ENCODE results near the gene NEK2. TPM values are rescaled to one million over a fixed set of nuclear protein-coding genes. Genes with fewer than 3 reads are reported as not detected.
A peak's percentile ranks its signal among the peaks of the same experiment; 100 is the strongest.
"Not testable (repeated sequence)": the region's sequence is repeated elsewhere in the genome, so short reads cannot be mapped to it uniquely, and the experiment has no call there.

NEK2 gene
- total RNA-seq, 1 donor from 2014 or later = 0.77 TPM

DNA sequence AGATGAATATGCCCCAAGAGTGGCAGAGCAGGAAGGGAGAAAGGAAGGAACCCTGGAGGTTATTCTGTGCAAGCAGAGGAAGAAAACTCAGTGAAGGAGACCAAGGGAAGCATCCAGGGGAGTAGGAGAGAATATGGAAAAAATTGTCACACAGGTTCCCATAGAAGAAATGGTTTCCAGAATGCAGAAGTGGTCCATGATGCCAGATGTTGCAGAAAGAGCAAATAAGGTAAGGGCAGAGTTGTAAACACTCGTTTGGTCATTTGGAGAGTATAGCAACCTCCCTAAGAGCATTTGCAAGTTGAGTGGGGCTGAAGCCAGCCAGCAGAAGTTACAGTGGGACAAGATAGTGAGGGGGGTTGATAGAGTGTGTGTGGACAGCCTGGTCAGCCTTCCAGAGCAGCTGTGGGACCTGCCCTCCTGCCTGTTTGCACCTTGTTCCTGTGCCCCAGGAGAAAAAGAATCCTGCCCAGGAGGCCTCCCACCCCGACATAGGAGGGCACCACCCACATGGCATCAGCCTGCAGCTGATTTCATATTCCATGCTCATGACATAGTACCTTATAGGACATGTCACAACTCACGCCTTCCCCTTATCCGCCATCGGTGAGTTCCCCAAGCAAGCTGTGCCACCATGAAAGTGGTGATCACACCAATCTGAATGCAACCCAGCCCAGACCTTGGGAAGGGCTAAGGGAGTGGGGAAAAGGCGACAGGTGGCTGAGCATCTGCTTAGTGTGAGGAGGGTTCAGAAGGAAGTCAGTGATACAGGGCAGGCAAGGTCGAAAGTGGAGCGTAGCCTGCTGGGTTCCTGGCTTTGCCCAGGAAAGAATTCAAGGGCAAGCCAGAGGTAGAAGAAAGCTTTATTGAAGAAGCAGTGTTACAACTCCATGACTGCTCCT is 8.2 kb upstream of the NEK2 start:
- TF ChIP-seq, protein P1, sequence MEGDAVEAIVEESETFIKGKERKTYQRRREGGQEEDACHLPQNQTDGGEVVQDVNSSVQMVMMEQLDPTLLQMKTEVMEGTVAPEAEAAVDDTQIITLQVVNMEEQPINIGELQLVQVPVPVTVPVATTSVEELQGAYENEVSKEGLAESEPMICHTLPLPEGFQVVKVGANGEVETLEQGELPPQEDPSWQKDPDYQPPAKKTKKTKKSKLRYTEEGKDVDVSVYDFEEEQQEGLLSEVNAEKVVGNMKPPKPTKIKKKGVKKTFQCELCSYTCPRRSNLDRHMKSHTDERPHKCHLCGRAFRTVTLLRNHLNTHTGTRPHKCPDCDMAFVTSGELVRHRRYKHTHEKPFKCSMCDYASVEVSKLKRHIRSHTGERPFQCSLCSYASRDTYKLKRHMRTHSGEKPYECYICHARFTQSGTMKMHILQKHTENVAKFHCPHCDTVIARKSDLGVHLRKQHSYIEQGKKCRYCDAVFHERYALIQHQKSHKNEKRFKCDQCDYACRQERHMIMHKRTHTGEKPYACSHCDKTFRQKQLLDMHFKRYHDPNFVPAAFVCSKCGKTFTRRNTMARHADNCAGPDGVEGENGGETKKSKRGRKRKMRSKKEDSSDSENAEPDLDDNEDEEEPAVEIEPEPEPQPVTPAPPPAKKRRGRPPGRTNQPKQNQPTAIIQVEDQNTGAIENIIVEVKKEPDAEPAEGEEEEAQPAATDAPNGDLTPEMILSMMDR (IDR thresholded peaks at IDR 0.05) = no peak
- ATAC-seq (no peak), DNase-seq (no peak)
- intact Hi-C loops (cut with DNase I) = no loop called here
- Histone ChIP-seq H3K27ac (no peak overlapping the region), H3K27me3 (ENCODE audit: low read depth) (no peaks in the 10 kb centered on the region), H3K9me3 (no peaks in the 10 kb centered on the region), H3K4me1 (no peaks in the 10 kb centered on the region), H3K36me3 (no peaks in the 10 kb centered on the region), H3K4me3 (no peak overlapping the region)

DNA sequence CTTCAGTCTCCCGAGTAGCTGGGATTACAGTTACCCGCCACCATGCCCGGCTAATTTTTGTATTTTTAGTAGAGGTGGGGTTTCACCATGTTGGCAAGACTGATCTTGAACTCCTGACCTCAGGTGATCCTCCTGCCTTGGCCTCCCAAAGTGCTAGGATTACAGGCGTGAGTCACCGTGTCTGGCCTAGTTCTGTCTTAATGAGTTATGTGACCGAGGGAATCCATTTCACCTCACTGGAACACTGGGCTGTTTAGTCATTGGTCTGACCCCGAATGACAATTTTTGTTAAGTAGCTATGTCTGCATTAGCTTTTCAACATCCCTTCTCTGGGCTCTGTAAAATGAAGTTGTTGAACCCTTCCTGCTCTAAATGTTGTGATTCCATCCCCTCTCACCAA is 6.8 kb upstream of the NEK2 start:
- H3K27ac ChIP-seq; DNase-seq; H3K27me3 ChIP-seq (ENCODE audit: low read depth); H3K9me3 ChIP-seq; H3K4me3 ChIP-seq; ATAC-seq; H3K36me3 ChIP-seq; H3K4me1 ChIP-seq; intact Hi-C loops (cut with DNase I): not testable (repeated sequence)

DNA sequence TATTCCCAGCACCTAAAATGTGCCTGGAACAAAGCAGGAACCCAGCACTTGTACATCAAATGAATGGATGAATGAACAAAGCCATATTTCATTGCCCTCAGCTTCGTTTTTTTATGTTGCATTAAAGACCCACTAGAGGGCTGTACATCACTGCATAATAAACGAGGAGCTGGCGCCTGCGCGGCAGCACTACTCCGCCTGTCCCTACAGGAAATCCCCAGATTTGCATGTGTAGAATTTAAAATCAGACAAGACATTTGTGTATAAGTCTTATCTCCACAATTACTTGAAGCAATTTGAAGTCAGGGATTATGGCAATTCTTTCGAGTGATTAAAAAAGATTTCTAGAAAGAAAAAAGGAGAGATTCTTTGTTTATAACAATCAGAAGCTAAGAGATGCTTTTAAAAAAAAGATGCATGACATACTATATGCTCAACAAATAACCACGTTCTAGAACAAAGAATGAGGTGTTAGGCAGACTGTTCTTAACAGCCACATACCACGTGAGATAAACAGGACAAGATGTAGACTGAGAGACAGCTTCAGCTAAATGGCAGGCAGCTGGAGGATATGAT is 5.4 kb upstream of the NEK2 start:
- Histone ChIP-seq H3K36me3 (no peaks in the 10 kb centered on the region), H3K27ac (no peak overlapping the region), H3K4me1 (peaks cover 3% of the 10 kb centered on the region), H3K27me3 (ENCODE audit: low read depth) (no peaks in the 10 kb centered on the region), H3K4me3 (no peak overlapping the region), H3K9me3 (no peaks in the 10 kb centered on the region)
- TF ChIP-seq, protein P1 (IDR thresholded peaks at IDR 0.05) = peak; percentile 60
- intact Hi-C loops (cut with DNase I) = no loop called here
- ATAC-seq (peak; percentile 83 to 89), DNase-seq (peak; percentile 74)

DNA sequence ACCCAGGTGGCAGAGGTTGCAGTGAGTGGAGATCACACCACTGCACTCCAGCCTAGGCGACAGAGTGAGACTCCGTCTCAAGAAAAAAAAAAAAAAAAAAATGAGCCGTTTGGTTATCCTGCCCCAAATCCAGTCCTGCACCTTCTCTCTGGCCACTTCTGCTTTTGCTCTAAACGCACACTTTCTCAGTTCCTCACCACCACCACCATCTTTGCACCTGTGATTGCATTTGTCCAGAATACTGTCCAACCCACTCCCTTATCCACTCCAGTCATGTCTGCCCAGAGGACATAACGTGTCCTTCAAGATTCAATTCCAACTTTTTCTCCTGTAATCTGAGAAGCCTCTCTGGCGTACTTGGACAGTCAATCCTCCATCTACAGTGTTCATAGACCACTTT is 2.2 kb upstream of the NEK2 start:
- intact Hi-C loops (cut with DNase I) = no loop called here
- Histone ChIP-seq H3K4me1 (peaks cover 12% of the 10 kb centered on the region), H3K27me3 (ENCODE audit: low read depth) (no peaks in the 10 kb centered on the region), H3K36me3 (no peaks in the 10 kb centered on the region), H3K4me3 (no peak overlapping the region), H3K27ac (no peak overlapping the region), H3K9me3 (no peaks in the 10 kb centered on the region)
- DNase-seq = no peak
- no peak for ATAC-seq
- TF ChIP-seq, protein P1 (IDR thresholded peaks at IDR 0.05) = no peak

DNA sequence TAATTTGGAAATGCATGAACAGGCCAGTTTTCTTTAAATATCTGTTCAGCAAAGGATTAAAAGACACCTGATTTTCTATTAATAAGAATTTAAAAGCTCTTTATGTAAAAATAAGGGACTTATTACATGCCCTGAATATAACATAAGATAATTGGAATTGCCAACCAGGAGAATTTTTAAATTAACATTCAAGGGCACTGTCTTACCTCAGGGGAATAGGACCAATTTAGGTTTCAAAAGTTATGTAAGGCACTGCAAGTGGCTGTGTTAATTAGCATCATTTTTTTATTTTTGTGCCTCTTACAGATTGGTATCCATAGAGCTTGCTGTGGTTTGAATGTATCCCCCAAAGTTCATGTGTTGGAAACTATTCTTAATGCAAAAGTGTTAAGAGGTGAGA is 1.3 kb upstream of the NEK2 start:
- Histone ChIP-seq H3K9me3 (no peaks in the 10 kb centered on the region), H3K36me3 (no peaks in the 10 kb centered on the region), H3K27me3 (ENCODE audit: low read depth) (no peaks in the 10 kb centered on the region), H3K4me3 (no peak overlapping the region), H3K27ac (no peak overlapping the region), H3K4me1 (peaks cover 12% of the 10 kb centered on the region)
- TF ChIP-seq, protein P1 (IDR thresholded peaks at IDR 0.05) = no peak
- no peak for DNase-seq
- no peak for ATAC-seq
- intact Hi-C loops (cut with DNase I) = no loop called here

DNA sequence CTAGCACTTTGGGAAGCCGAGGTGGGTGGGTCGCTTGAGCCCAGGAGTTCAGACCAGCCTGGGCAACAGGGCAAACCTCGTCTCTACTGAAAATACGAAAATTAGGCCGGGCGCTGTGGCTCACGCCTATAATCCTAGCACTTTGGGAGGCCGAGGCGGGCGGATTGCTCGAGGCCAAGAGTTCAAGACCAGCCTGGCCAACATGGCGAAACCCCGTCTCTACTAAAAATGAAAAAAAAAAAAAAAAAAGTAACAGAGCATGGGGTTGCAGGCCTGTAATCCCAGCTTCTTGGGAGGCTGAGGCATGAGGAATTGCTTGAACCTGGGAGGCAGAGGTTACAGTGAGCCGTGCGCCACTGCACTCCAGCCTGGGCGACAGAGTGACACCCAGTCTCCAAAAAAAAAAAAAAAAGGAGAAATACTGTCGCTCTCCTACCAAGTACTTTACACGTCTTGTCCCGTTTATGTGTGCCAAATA is 724 bp upstream of the NEK2 start:
- no peak for ATAC-seq
- TF ChIP-seq, protein P1 (IDR thresholded peaks at IDR 0.05) = no peak
- Histone ChIP-seq H3K27ac (no peak overlapping the region), H3K4me3 (peak overlapping the region; percentile 59), H3K27me3 (ENCODE audit: low read depth) (no peaks in the 10 kb centered on the region), H3K9me3 (no peaks in the 10 kb centered on the region), H3K4me1 (peaks cover 12% of the 10 kb centered on the region), H3K36me3 (no peaks in the 10 kb centered on the region)
- intact Hi-C loops (cut with DNase I) = no loop called here
- DNase-seq = peak; percentile 49
